NCI-H1436 treated with DMSO at 0.1 percent for 48 hours (cell line): ENCODE data around the gene HSPB8.

Experiments
- DNase-seq: peaks from one replicate; lab custom pipeline; 2025; lab: John Stamatoyannopoulos, UW

HSPB8 gene, protein sequence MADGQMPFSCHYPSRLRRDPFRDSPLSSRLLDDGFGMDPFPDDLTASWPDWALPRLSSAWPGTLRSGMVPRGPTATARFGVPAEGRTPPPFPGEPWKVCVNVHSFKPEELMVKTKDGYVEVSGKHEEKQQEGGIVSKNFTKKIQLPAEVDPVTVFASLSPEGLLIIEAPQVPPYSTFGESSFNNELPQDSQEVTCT

GRCh38 chr12:119178544-119179334 is at the start of gene HSPB8:
HSPB8 (plus strand) TSS chr12:119178931; CDS start chr12:119179313, 382 bp downstream.
- DNase-seq, result no peak

GRCh38 chr12:119129827-119130434 is 48.8 kb upstream of the HSPB8 start:
- DNase-seq, result no peak

- no peak for DNase-seq
Observed at GRCh38 chr12:119130523-119130922, 48.2 kb upstream of the HSPB8 start.

DNA sequence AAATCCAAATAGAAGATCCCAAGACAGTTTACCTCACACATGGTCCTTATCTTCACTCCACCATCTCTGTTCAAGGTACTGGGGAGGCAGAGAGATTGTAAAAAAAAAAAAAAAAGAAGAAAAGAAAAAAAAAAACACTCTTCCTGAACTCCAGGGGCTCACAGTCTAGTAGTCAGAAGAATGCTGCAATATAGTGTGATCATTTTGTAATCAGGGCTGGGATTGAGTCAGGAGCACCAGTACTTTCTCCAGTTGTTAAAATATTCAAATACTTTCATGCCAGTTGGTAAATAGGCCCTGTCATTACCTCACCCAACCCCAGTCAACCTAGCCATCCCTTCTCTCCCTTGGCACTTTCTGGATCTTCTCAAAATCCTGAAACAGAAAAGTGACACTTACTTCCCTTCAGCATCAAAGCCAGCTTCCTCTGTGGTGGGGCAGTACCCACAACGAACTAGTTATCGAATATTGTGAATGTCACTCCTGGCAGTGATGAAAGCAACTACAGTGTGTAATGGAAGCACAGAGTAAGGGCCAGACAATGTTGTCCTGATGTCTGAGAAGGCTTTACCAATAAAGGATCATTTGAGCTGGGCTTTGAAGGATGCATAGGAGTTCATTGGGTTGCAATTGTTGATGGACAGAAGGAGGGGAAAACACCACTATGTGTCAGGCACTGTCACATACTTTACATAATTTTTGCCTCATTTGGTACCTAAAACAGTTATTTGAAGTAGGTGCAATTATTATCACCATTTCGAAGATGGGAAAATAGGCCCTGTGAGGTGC is 44.3 kb upstream of the HSPB8 start:
- DNase-seq, result no peak

DNA sequence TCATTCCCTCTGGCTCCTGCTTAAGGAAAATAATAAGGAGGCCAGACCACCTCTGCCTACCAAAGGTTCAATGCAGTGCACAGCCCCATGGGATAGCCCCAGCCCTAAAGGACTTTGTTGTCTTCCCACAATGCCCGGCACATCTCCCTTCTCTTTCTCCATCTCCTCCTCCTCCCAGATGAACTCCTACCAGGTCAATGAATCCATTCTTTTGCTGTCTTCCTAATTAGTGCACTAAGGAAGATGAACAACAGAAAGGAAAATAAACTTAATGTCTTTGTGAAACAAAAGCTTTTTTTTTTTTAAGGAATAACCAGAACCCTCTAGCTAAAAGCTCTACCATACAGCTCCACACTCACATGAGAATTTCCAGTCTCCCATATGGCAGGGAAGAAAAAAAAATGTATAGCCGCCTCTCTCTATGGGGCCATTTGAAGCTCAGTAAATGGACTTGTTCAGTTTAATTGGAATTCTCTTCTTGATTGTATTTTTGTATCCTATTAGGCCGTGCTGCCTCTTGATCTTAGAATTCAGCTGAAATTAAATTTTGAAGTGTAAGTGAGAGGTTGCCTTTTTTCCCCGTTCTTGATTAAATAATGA is 41.8 kb upstream of the HSPB8 start:
- no peak for DNase-seq

GRCh38 chr12:119139448-119139847 is 39.3 kb upstream of the HSPB8 start:
- no peak for DNase-seq

DNA sequence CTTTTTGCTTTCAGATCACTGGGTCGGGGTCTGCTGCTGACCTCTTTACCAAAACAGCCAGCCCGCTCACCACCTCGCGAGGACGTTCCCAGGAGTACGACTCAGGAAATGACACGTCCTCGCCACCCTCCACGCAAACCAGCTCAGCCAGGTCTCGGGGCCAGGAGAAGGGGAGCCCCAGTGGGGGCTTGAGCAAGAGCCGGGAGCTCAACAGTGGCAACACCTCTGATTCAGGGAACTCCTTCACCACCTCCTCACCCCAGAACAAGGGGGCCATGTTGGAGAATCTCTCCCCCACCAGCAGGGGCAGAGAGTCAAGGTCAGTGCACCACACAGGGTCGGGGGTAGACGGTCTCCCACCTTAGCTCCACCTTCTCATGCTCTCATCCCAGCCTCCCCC is 33.4 kb upstream of the HSPB8 start:
- DNase-seq, result no peak

DNA sequence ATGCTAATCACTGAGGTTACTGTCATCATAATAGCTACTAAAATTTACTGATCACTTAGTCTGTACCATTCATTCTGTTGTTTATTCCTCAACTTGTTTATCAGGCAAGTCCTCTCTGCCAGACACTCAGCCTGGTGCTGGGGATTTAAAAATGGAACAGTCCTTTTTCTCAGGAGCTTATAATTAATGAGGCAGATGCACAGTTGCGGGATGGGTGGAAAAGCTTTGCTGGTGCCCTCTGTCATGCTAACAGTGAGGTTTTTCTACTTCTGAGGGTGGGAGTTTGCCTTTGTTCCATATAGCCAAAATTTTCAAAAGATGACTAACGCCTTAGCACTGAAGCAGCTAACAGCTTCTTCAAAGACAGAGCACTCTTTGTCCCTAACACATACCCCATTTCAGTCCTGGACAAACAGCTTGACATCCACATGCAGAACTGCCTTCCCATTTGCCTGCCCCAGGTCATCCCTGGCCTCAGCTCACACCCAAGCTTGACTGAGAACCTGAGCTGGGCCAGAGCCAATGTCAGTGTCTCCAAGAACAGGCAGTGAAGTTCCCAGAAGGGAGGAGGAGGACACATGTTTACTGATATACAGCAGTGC is 30.8 kb upstream of the HSPB8 start:
- no peak for DNase-seq

- DNase-seq, result no peak
Observed at GRCh38 chr12:119149270-119149669, 29.5 kb upstream of the HSPB8 start.

DNA sequence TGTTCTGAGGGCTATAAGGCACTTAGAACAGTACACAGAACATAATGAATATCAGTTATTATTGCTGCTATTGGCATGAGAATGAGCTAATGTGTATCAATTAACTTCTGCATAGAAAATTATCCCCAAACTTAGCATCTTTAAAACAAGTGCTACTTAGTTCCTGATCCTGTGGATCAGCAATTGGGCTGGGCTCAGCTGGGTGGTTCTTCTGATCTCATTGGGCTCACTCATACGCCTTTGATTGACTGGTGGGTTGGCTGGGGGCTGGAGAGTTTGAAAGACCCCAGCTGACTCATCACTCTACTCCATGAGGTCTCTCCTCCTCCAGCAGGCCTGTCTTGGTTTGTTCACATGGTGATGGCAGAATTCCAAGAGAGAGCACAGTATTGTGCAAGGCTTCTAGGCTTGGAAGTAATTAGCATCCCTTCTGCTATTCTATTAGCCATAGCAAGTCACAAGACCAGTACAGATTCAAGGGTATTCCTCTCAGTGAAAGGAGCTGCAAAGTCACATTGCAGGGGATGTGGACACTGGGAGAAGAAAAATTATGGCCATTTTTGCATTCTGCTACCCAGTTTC is 27.2 kb upstream of the HSPB8 start:
- DNase-seq, result no peak

GRCh38 chr12:119153477-119154434 is 25.0 kb upstream of the HSPB8 start:
- no peak for DNase-seq

DNA sequence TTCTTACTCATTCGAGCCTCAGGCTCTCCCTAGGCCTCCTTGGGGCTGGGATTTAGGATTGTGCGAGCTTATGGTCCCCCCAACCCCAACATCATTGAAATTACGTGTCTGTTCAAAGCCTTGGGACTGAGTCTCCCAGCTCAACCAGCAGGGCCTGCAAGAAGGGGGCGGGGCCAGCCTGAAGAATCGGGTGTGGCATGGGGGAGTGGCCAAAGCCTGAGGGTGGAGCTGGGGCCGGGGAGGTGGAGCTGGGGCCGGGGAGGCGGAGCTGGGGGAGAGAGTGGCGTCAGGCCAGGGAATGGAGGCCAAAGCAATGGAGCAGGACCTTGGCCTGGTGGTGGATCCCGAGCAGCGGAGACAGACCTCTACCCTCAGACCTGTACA is 24.3 kb upstream of the HSPB8 start:
- no peak for DNase-seq

- no peak for DNase-seq
Observed at GRCh38 chr12:119156401-119157044, 22.2 kb upstream of the HSPB8 start.

DNA sequence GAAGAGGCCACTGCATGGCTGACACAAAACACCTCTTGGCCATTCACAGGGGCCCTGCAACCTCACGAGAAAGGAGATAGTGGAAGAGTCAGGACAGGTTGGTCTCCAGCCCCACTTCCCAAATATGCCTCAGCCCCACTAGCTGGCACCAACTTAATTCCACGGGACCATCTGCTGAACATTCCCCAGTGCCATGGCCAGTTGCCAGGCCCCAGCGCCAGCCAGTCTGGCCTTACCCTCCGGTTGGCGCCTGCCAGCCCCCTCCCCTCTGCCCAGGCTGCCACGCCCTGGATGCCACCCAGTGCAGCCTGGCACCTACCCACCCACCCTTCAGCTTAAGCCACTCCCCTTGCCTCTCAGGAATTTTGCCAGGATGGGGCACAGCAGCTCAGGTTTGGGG is 21.2 kb upstream of the HSPB8 start:
- DNase-seq, result no peak

- no peak for DNase-seq
Observed at GRCh38 chr12:119157978-119158377, 20.8 kb upstream of the HSPB8 start.

- no peak for DNase-seq
Observed at GRCh38 chr12:119158402-119158801, 20.3 kb upstream of the HSPB8 start.

GRCh38 chr12:119159844-119160243 is 18.9 kb upstream of the HSPB8 start:
- no peak for DNase-seq

- no peak for DNase-seq
Observed at GRCh38 chr12:119167902-119168301, 10.8 kb upstream of the HSPB8 start.

DNA sequence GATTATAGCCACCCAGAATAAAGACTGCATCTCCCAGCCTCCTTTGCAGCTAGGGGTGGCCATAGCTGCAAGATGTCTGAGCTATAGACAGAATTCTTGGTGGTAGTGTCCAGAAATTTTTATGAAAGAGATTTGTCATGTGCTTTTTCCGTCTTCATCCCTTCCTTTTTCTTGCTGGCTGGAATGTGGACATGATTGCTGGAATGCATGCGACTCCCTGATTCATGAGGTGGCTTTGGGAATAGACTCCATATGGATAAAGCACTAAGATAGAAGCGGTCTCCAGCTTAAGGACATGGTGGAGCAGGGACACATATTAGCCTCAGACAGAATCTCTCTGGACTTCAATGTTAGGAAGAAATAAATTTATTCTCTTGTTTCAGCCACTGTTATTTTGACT is 10.0 kb upstream of the HSPB8 start:
- DNase-seq, result no peak

GRCh38 chr12:119169150-119169549 is 9.6 kb upstream of the HSPB8 start:
- DNase-seq, result no peak
